Immature natural killer cell (primary cell): ENCODE data around the gene TMEM14A. TPM values are rescaled to one million over a fixed set of nuclear protein-coding genes. Genes with fewer than 3 reads are reported as not detected.
"Not testable (repeated sequence)": the region's sequence is repeated elsewhere in the genome, so short reads cannot be mapped to it uniquely, and the experiment has no call there.

Source experiments
- DNase-seq, 3 donors: peaks; one replicate each; pipeline ENCODE4 v3.0.0; 2022; ENCODE audit warnings: mixed read lengths in 1 of 3
- H3K27ac Mint-ChIP-seq, 6 donors: one replicate each; pipeline ENCODE4 v1.8.0; 2020; ENCODE audit warnings: mixed read lengths in 6 of 6, mild to moderate bottlenecking in 5 of 6, inconsistent platforms in 4 of 6, moderate library complexity in 3 of 6
- H3K27me3 Mint-ChIP-seq, 3 donors: one replicate each; pipeline ENCODE4 v1.8.0; 2020 to 2021; ENCODE audit warnings: low read depth in 3 of 3, mild to moderate bottlenecking in 3 of 3, mixed read lengths in 3 of 3, moderate library complexity in 3 of 3, inconsistent platforms in 1 of 3
- H3K36me3 Mint-ChIP-seq, 3 donors: one replicate each; pipeline ENCODE4 v1.8.0; 2020; ENCODE audit warnings: mixed read lengths in 3 of 3, inconsistent platforms in 2 of 3, mild to moderate bottlenecking in 2 of 3
- H3K4me1 Mint-ChIP-seq, 2 donors: one replicate each; pipeline ENCODE4 v1.8.0; 2020; ENCODE audit warnings: inconsistent platforms in 2 of 2, mild to moderate bottlenecking in 2 of 2, mixed read lengths in 2 of 2, moderate library complexity in 1 of 2
- H3K4me3 Mint-ChIP-seq, 5 donors: one replicate each; pipeline ENCODE4 v1.8.0; 2020; ENCODE audit warnings: mild to moderate bottlenecking in 5 of 5, mixed read lengths in 5 of 5, inconsistent platforms in 3 of 5, moderate library complexity in 3 of 5
- H3K9me3 Mint-ChIP-seq, 6 donors: one replicate each; pipeline ENCODE4 v1.8.0; 2020; ENCODE audit warnings: mild to moderate bottlenecking in 6 of 6, mixed read lengths in 6 of 6, inconsistent platforms in 4 of 6, moderate library complexity in 3 of 6
- polyA plus RNA-seq, 3 donors: library from polyadenylated mRNA; unstranded; fragments of 300-500 nt; fragmentation: Illumina TruSeq; gene quantifications; one replicate each; pipeline ENCODE4 v1.2.3, GENCODE V29; 2021

The TMEM14A gene
- polyA plus RNA-seq, 3 donors from 2014 or later = 15.7 to 23.5 (median 15.9) TPM

DNA sequence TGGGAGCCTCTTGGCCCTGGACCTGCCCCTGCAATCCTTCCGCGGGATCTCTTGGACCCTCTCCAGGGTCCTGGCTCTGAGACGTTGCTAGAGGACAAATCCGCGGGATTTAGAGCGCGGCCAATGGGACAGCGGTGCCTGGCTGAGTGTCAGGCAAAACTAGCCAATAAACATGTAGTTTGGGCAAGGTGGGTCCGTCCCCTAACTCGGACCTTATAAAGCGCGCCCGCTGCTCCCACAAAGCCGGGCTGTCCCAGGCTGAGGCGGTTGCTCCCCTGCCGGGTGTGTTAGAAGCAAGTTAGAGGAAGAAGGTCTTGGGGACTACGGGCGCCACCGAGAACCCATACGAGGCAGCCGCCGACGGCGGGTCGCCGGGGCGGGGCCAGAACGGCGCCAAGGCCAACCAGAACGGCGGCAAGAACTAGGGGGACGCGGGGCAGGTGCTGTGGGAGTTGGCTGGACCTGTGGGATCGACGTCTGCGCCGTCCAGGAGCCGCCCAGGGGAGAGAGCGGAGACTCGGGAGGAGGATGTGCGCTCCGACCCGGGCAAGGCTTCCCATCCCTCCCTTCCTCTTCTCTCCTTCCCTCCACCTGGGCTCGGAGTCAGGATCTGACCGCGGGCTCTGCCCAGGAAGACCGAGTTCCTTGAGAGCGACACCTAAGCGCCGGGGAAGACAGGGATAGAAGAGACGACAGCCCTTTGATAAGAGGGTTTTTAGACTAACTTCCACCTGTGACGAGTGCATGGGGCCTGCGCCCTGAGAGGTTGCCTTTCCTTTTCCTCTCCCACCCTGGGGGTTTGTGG is 6.5 kb upstream of the TMEM14A start:
- peak; percentile 43 to 52 (median 50) for DNase-seq
- no peak overlapping the region for H3K4me3 Mint-ChIP-seq
- H3K9me3 Mint-ChIP-seq = no peaks in the 10 kb centered on the region
- peaks cover 0 to 1% (median 0%) of the 10 kb centered on the region in 3 donors for H3K27me3 Mint-ChIP-seq
- H3K27ac Mint-ChIP-seq = no peak overlapping the region
- H3K4me1 Mint-ChIP-seq = peaks cover 1 to 2% of the 10 kb centered on the region in 2 donors
- no peaks in the 10 kb centered on the region for H3K36me3 Mint-ChIP-seq

- H3K9me3 Mint-ChIP-seq = no peaks in the 10 kb centered on the region
- DNase-seq = no peak
- no peaks in the 10 kb centered on the region for H3K36me3 Mint-ChIP-seq
- H3K27me3 Mint-ChIP-seq = peaks cover 0 to 1% (median 0%) of the 10 kb centered on the region in 3 donors
- no peak overlapping the region for H3K27ac Mint-ChIP-seq
- peaks cover 5 to 10% of the 10 kb centered on the region in 2 donors for H3K4me1 Mint-ChIP-seq
- no peak overlapping the region for H3K4me3 Mint-ChIP-seq
Measured at GRCh38 chr6:52664991-52665686, 5.8 kb upstream of the TMEM14A start.

DNA sequence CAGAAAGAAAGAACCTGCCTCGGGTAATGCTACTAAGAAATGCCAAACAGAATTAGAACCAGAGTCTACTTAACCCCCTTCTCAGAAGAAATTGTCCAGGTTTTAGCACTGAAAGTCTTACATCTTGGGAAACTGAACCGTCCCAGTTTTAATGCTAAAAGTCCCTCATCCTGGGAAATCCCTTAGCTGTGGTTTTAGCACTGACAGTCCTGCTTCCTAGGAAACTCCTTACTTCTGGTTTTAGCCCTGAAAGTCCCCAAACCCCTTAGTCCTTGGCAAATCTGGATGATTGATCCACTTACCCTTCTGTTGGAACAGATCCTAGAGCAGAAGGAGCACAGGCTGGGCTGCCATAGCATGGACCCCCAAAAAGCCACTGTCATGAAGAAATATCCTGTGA is 4.8 kb upstream of the TMEM14A start:
- H3K36me3 Mint-ChIP-seq = no peaks in the 10 kb centered on the region
- H3K27ac Mint-ChIP-seq = no peak overlapping the region
- peaks cover 13 to 17% of the 10 kb centered on the region in 2 donors for H3K4me1 Mint-ChIP-seq
- H3K4me3 Mint-ChIP-seq = no peak overlapping the region
- H3K9me3 Mint-ChIP-seq = no peaks in the 10 kb centered on the region
- DNase-seq = no peak
- peaks cover 0 to 1% (median 0%) of the 10 kb centered on the region in 3 donors for H3K27me3 Mint-ChIP-seq

GRCh38 chr6:52666523-52666922 is 4.4 kb upstream of the TMEM14A start:
- Mint-ChIP-seq H3K9me3 (no peaks in the 10 kb centered on the region), H3K27me3 (peaks cover 0 to 1% (median 0%) of the 10 kb centered on the region in 3 donors), H3K36me3 (no peaks in the 10 kb centered on the region), H3K4me3 (no peak overlapping the region), H3K27ac (no peak overlapping the region), H3K4me1 (peaks cover 18 to 21% of the 10 kb centered on the region in 2 donors)
- DNase-seq = no peak

- DNase-seq = no peak
- peaks cover 0 to 1% (median 0%) of the 10 kb centered on the region in 3 donors for H3K27me3 Mint-ChIP-seq
- H3K4me1 Mint-ChIP-seq = peaks cover 22 to 32% of the 10 kb centered on the region in 2 donors
- no peaks in the 10 kb centered on the region for H3K36me3 Mint-ChIP-seq
- H3K9me3 Mint-ChIP-seq = no peaks in the 10 kb centered on the region
- H3K4me3 Mint-ChIP-seq = no peak overlapping the region
- H3K27ac Mint-ChIP-seq = no peak overlapping the region
Measured at GRCh38 chr6:52667572-52667971, 3.3 kb upstream of the TMEM14A start.

DNA sequence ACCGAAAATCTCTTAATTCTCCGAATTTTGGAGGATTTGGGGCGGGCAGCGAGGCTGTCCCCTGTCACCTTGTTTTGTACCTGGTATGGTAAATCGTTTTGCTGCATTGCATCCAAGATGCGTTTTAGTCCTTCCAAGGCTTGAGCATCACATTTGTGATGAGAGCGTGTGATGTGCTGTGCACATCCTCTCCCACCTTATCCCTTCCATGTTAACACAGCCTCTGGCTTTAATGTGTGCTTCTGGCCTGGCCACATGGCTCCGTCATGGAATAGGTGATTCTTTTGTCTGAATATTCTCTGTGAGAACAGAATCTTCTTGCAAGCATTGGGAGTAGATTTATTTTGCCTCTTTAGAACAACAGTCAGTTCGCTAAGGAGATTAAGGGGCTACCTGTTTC is 763 bp downstream of the TMEM14A start:
- no peak for DNase-seq
- H3K4me1 Mint-ChIP-seq = peaks cover 22 to 35% of the 10 kb centered on the region in 2 donors
- H3K4me3 Mint-ChIP-seq = peak overlapping the region; percentile 86 to 94 (median 90)
- H3K27me3 Mint-ChIP-seq = peaks cover 0 to 2% (median 0%) of the 10 kb centered on the region in 3 donors
- no peaks in the 10 kb centered on the region for H3K9me3 Mint-ChIP-seq
- peak overlapping the region; percentile 1 to 73 (median 16) for H3K27ac Mint-ChIP-seq
- peaks cover 0 to 8% (median 6%) of the 10 kb centered on the region in 3 donors for H3K36me3 Mint-ChIP-seq

DNA sequence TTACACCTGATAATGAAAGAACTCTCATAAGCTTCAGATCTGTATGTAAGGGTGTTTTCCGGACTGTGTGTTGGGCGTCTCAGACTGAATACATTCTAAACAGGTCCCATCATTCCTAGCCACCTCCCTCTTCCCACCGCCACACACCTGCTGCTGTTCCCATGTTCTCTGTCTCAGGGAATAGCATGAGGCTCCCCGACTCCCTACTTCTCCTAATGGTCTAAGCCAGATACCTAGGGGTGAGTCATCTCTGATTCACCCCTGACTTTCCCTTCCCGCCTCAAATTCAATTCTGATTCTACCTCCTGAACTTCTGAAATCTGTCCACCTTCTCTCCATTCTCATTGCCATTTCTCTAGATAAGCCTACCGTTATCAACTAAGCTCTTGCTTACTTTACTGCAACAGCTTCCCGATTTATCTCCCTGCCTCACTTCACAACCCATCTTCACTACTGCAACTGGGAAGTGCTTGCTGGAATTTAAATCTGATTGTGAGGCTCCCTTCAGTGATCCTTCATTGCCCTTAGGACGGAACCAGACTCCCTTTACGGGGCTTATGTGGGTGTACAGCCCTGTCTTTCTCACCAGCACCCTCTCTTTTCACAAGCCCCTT is 1.6 kb downstream of the TMEM14A start:
- peak overlapping the region in 2 of 6 donors; percentile 1 for H3K27ac Mint-ChIP-seq
- no peak for DNase-seq
- H3K27me3 Mint-ChIP-seq = peaks cover 0 to 2% (median 0%) of the 10 kb centered on the region in 3 donors
- H3K36me3 Mint-ChIP-seq = peaks cover 3 to 14% (median 12%) of the 10 kb centered on the region in 3 donors
- no peaks in the 10 kb centered on the region for H3K9me3 Mint-ChIP-seq
- H3K4me1 Mint-ChIP-seq = peaks cover 22 to 35% of the 10 kb centered on the region in 2 donors
- H3K4me3 Mint-ChIP-seq = peak overlapping the region in 3 of 5 donors; percentile 50 to 94 (median 86)

- H3K4me1 Mint-ChIP-seq = peaks cover 19 to 29% of the 10 kb centered on the region in 2 donors
- H3K27ac Mint-ChIP-seq = no peak overlapping the region
- H3K9me3 Mint-ChIP-seq = no peaks in the 10 kb centered on the region
- H3K27me3 Mint-ChIP-seq = peaks cover 0 to 2% (median 0%) of the 10 kb centered on the region in 3 donors
- DNase-seq = no peak
- no peak overlapping the region for H3K4me3 Mint-ChIP-seq
- peaks cover 12 to 18% (median 13%) of the 10 kb centered on the region in 3 donors for H3K36me3 Mint-ChIP-seq
Measured at GRCh38 chr6:52674666-52675065, 3.8 kb downstream of the TMEM14A start.

DNA sequence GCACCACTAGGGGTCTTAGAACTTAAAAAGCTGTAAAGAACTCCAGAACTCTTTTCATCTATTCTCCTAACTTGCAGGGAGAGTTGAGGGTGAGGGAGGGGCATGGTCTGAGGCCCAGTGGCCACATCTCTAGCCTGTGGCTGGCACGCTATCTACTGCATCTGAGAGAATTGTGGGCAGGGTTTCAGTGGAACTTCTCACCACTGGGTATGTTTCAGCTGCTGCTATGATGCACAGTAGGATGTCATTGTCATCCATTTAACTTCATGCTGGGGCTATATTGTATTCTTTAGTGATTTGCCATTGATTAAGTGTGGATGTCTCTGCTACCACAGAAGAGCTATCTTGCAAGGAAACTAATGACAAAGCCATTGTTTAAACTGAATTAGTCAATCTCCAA is 4.5 kb downstream of the TMEM14A start:
- H3K27me3 Mint-ChIP-seq = peaks cover 0 to 2% (median 0%) of the 10 kb centered on the region in 3 donors
- H3K27ac Mint-ChIP-seq = no peak overlapping the region
- no peak for DNase-seq
- no peak overlapping the region for H3K4me3 Mint-ChIP-seq
- peaks cover 12 to 18% (median 13%) of the 10 kb centered on the region in 3 donors for H3K36me3 Mint-ChIP-seq
- H3K9me3 Mint-ChIP-seq = no peaks in the 10 kb centered on the region
- H3K4me1 Mint-ChIP-seq = peaks cover 16 to 24% of the 10 kb centered on the region in 2 donors

DNA sequence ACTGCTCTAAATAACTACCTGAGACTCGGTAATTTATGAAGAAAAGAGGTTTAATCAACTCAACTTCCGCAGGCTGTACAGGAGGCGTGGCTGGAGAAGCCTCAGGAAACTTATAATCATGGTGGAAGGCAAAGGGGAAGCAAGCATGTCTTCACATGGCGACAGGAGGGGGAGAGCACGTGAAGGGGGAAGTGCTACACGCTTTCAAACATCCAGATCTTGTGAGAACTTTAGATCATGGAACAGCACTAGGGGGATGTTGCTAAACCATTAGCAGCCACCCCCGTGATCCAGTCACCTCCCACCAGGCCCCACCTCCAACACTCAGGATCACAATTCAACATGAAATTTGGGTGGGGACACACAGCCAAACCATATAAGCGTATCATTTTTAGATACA is 5.7 kb downstream of the TMEM14A start:
- H3K27ac Mint-ChIP-seq, H3K9me3 Mint-ChIP-seq, H3K4me3 Mint-ChIP-seq, H3K27me3 Mint-ChIP-seq, DNase-seq: not testable (repeated sequence)
- H3K36me3 Mint-ChIP-seq = peaks cover 12 to 18% (median 13%) of the 10 kb centered on the region in 3 donors
- peaks cover 3 to 12% of the 10 kb centered on the region in 2 donors for H3K4me1 Mint-ChIP-seq

DNA sequence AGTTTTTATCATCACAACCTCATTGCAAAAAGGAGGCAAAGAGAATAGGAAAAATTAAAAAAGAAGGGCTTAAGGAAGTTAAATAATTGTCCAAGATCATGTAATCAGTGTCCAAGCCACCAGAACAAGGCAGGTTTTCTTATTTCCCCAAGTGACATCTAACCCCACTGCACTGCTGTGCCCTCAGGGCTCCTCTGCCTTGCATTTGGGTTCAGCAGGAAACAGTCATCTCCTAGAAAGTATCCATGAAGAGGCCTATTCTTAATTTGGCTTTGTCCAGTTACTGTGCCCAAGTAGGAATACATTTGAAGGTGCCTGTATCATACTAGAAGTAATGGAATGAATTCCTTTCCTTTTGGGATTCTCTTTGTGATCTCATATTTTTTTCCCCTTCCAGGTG is 10.5 kb downstream of the TMEM14A start:
- Mint-ChIP-seq H3K27me3 (no peaks in the 10 kb centered on the region), H3K4me3 (no peak overlapping the region), H3K27ac (no peak overlapping the region), H3K4me1 (peaks cover 3 to 7% of the 10 kb centered on the region in 2 donors), H3K9me3 (peaks cover 0 to 2% (median 0%) of the 10 kb centered on the region in 6 donors), H3K36me3 (peaks cover 18 to 34% (median 25%) of the 10 kb centered on the region in 3 donors)
- no peak for DNase-seq

DNA sequence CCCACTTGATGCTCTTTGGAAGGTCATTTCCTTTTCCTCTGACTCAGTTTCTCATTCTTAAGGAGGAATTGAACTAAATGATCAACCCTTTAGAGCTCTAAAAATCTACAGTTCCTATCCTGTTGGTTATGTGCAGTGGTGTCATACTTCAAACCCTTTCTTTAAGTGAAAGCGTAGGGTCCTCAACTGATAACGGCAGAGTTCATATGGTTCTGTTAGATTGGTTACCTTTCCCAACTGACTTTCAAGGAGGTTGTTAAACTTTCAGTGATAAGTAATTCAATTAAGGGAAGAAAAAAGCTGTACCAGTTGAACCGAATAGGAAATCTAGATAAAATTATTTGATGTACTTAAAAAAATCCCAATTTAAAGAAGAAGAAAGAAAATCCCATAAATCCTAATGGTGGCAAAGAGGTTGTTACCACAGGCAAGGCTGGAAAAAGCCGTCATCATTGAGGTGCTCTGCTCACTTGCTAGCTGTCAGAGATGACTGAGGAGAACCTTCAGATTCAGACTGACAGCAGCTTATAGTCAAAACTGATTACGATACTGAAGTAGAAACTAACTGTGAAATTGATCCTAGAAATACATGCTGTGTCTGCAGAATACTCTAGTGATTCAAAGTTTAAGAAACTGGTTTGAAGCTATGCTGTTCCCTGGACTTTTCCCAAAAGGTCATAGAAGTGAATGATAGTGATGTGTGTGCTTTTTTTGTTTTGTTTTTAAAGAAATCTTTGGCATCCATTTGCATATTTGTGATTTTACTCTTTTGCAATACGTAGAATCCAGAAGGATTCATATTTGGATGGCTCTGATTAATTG is 16.2 kb downstream of the TMEM14A start:
- Mint-ChIP-seq H3K9me3 (peaks cover 0 to 2% (median 0%) of the 10 kb centered on the region in 6 donors), H3K36me3 (peaks cover 6 to 25% (median 23%) of the 10 kb centered on the region in 3 donors), H3K27me3 (peaks cover 0 to 2% (median 0%) of the 10 kb centered on the region in 3 donors), H3K4me3 (no peak overlapping the region), H3K4me1 (peaks cover 3 to 7% of the 10 kb centered on the region in 2 donors), H3K27ac (no peak overlapping the region)
- DNase-seq = no peak

DNA sequence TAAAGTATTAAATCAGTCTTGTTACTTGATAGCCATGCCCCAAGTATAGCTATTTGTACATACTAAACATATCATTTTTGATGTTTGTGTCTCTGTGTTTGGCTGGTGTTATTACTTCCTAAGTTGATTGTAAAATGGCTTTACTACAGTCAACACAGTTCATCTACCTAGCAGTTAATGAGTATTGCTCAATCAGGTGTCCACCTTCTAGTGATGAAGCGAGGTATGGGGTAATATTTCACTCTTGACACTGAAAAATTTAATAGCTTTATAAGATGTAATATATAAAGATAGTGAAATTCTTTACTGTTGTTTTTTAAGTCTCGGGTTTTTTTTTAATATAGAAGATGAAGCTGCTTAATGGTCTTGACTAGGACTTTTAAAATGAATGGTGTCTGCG is 18.9 kb downstream of the TMEM14A start:
- peaks cover 0 to 2% (median 0%) of the 10 kb centered on the region in 6 donors for H3K9me3 Mint-ChIP-seq
- no peak overlapping the region for H3K27ac Mint-ChIP-seq
- DNase-seq = no peak
- H3K36me3 Mint-ChIP-seq = peaks cover 5 to 17% (median 12%) of the 10 kb centered on the region in 3 donors
- no peak overlapping the region for H3K4me3 Mint-ChIP-seq
- peaks cover 2 to 4% of the 10 kb centered on the region in 2 donors for H3K4me1 Mint-ChIP-seq
- peaks cover 0 to 2% (median 0%) of the 10 kb centered on the region in 3 donors for H3K27me3 Mint-ChIP-seq
